HepG2 (cell line): ENCODE results near the gene NPC2. TPM values are rescaled to one million over a fixed set of nuclear protein-coding genes. Genes with fewer than 3 reads are reported as not detected.

ENCODE experiments used
- ATAC-seq: fragments of 200-7000 bp; cut with Tn5 transposase; 3 replicates; pipeline ENCODE4 v1.9.1; 2020; ENCODE audit warnings: mild to moderate bottlenecking, moderate library complexity
- BruUV-seq: library from RNA; stranded (reverse); fragments of 400-500 nt; replicated peaks from 2 replicates; lab custom pipeline; 2021; lab: Mats Ljungman, UMichigan
- CTCF ChIA-PET: fragments of 300-600 bp; formaldehyde crosslinking; extraction: SDS; loops from one replicate; lab custom pipeline; 2021; ENCODE audit warnings: low total read pairs, inconsistent platforms, low intra/inter-chr PET ratio; lab: Yijun Ruan, JAX
- POLR2A ChIA-PET: fragments of 350-600 bp; sonication (Branson Sonifier 250); formaldehyde crosslinking; loops from one replicate; lab custom pipeline; 2020; ENCODE audit warnings: antibody characterized with exemption, inconsistent platforms; lab: Yijun Ruan, JAX
- DNase-seq: peaks from one replicate; pipeline ENCODE4 v3.0.0-alpha.2; 2015; ENCODE audit warnings: low spot score
- FAIRE-seq: peaks from 3 replicates; lab custom pipeline; 2011; peaks lifted over from hg19 to GRCh38; lab: Jason Lieb, UNC
- H2AFZ ChIP-seq: one replicate; pipeline ENCODE4 v1.6.1; 2011; ENCODE audit warnings: low read length, inconsistent platforms
- H3K27ac ChIP-seq: fragments of 300-600 bp; 3 replicates; pipeline ENCODE4 v1.8.0; 2011; ENCODE audit warnings: mixed run types, mild to moderate bottlenecking, mixed read lengths, low read length, inconsistent platforms; ENCODE audit not compliant: insufficient read depth; ENCODE audit errors: extremely low read length
- H3K27me3 ChIP-seq, 2 experiments: fragments of 200-600 bp in 1 of 2; 2 replicates in 1 of 2; 3 replicates in 1 of 2; pipeline versions ENCODE4 v1.6.0 to v1.8.0; 2011; ENCODE audit warnings: low read length in 2 of 2, mild to moderate bottlenecking in 2 of 2, moderate library complexity in 2 of 2, inconsistent platforms in 1 of 2; ENCODE audit not compliant: insufficient read depth in 2 of 2, control insufficient read depth in 1 of 2
- H3K36me3 ChIP-seq, 2 experiments: fragments of 200-600 bp in 1 of 2; replicated peaks in 1 of 2; 2 replicates in 1 of 2; 3 replicates in 1 of 2; pipeline versions ENCODE4 v1.5.1 to v1.8.0; 2011; ENCODE audit warnings: low read length in 2 of 2, inconsistent platforms in 1 of 2; ENCODE audit not compliant: insufficient read depth in 2 of 2, control insufficient read depth in 1 of 2
- H3K4me1 ChIP-seq: 2 replicates; pipeline ENCODE4 v1.5.1; 2012; ENCODE audit warnings: low read length, inconsistent platforms; ENCODE audit not compliant: insufficient read depth
- H3K4me2 ChIP-seq: 2 replicates; pipeline ENCODE4 v1.6.0; 2011; ENCODE audit warnings: low read depth, low read length, inconsistent platforms
- H3K4me3 ChIP-seq, 3 experiments: fragments of 200-600 bp in 1 of 3; sonication (generic), shearing (Covaris generic) in 1 of 3; replicated peaks in 1 of 3; 2 replicates each; pipeline ENCODE4 v1.5.1; 2011 to 2016; ENCODE audit warnings: low read length in 3 of 3, inconsistent platforms in 2 of 3, low read depth in 2 of 3, mild to moderate bottlenecking in 2 of 3, control low read depth in 1 of 3, mixed read lengths in 1 of 3; ENCODE audit not compliant: insufficient read depth in 1 of 3
- H3K79me2 ChIP-seq: one replicate; pipeline ENCODE4 v1.6.1; 2011; ENCODE audit warnings: low read length, inconsistent platforms; ENCODE audit not compliant: insufficient read depth
- H3K9ac ChIP-seq: 2 replicates; pipeline ENCODE4 v1.6.0; 2011; ENCODE audit warnings: mild to moderate bottlenecking, low read depth, low read length, inconsistent platforms; ENCODE audit not compliant: insufficient read depth
- H3K9me3 ChIP-seq: 2 replicates; pipeline ENCODE4 v1.5.1; 2012; ENCODE audit warnings: mild to moderate bottlenecking, low read length
- H4K20me1 ChIP-seq: 2 replicates; pipeline ENCODE4 v1.6.0; 2011; ENCODE audit warnings: inconsistent platforms, mild to moderate bottlenecking, low read length, moderate library complexity; ENCODE audit not compliant: insufficient read depth
- SATB2 ChIP-seq: sonication (generic); formaldehyde crosslinking; IDR thresholded peaks from 2 replicates; pipeline ENCODE4 v1.5.0; 2020; ENCODE audit warnings: missing genetic modification reagents
- TAF15 ChIP-seq: fragments of 200-400 bp; formaldehyde crosslinking; IDR thresholded peaks from one replicate; pipeline ENCODE4 v1.6.1; 2018; ENCODE audit warnings: mild to moderate bottlenecking, low read depth, low read length; ENCODE audit not compliant: poor library complexity, severe bottlenecking
- TCF12 ChIP-seq, 2 experiments: fragments of 450-650 bp in 1 of 2; sonication (generic) in 1 of 2; formaldehyde crosslinking in 1 of 2; IDR thresholded peaks; 2 replicates each; pipeline versions ENCODE4 v1.6.1 to v1.8.0; 2017 to 2022; ENCODE audit warnings: antibody characterized with exemption in 1 of 2, mild to moderate bottlenecking in 1 of 2, missing genetic modification reagents in 1 of 2, moderate library complexity in 1 of 2
- TRIM22 ChIP-seq: fragments of 450-650 bp; IDR thresholded peaks from 2 replicates; pipeline ENCODE4 v1.6.1; 2017
- ZMYM4 ChIP-seq: sonication (generic); formaldehyde crosslinking; IDR thresholded peaks from 2 replicates; pipeline ENCODE4 v1.8.1; 2023; ENCODE audit warnings: mild to moderate bottlenecking, missing genetic modification reagents
- WGBS: methylation state at CpG from one replicate; pipeline ENCODE4 v1.1.6; 2017; ENCODE audit warnings: low lambda C conversion rate; 5-methylcytosine and 5-hydroxymethylcytosine counted together
- in situ Hi-C: cut with HindIII; loops from 2 replicates; pipeline ENCODE4 v1.10.0; 2017; ENCODE audit warnings: low pct_unique_long_range_greater_than_20kb; ENCODE audit not compliant: extremely low pct_ligation_motif_present
- intact Hi-C: fragments of 100-400 bp; cut with micrococcal nuclease; formaldehyde crosslinking; loops from one replicate; pipeline ENCODE4 v1.10.0; 2022; ENCODE audit not compliant: unreplicated experiment
- polyA plus RNA-seq, 8 experiments: library from polyadenylated mRNA; depleted of rRNA in 3 of 8; stranded (reverse) in 7 of 8; unstranded in 1 of 8; fragments of >200 nt; fragmentation: Illumina TruSeq in 4 of 8; extraction: Trizol in 4 of 8; gene quantifications; 2 replicates each; pipeline versions ENCODE4 v1.2.1 to v1.2.3, GENCODE V29; 2011 to 2016; ENCODE audit warnings: low read depth in 4 of 8, missing spikeins in 1 of 8, mixed read lengths in 1 of 8; ENCODE audit not compliant: insufficient read depth in 1 of 8
- total RNA-seq, 5 experiments: library from RNA; depleted of rRNA; stranded (reverse); fragments of >200 nt; fragmentation: Illumina TruSeq; extraction: Trizol; gene quantifications; 2 replicates each; pipeline ENCODE4 v1.2.3, GENCODE V29; 2016; ENCODE audit warnings: low read depth in 1 of 5

NPC2 gene
- total and polyA plus RNA-seq, 2 of the 13 experiments (the other 11 are each of a cell fraction or from before 2014, with no cell fraction given), result 132 to 164 TPM

GRCh38 chr14:74464785-74465184, 28.3 kb downstream of the NPC2 start:
- Histone ChIP-seq H3K4me3 (no peak overlapping the region), H2AFZ (no peak overlapping the region), H3K79me2 (no peaks in the 10 kb centered on the region), H3K4me1 (no peaks in the 10 kb centered on the region), H3K9ac (no peak overlapping the region), H3K27ac (no peak overlapping the region), H3K27me3 (no peaks in the 10 kb centered on the region), H3K9me3 (no peaks in the 10 kb centered on the region), H3K36me3 (no peaks in the 10 kb centered on the region), H3K4me2 (no peak overlapping the region), H4K20me1 (no peaks in the 10 kb centered on the region)
- no peak for TF ChIP-seq TAF15
- no peak for TF ChIP-seq SATB2 (CRISPR knock-in tag)
- no peak for TF ChIP-seq TCF12 (IDR thresholded peaks at IDR 0.05)
- no peak for TF ChIP-seq TCF12 (CRISPR knock-in tag; IDR thresholded peaks at IDR 0.05)
- no peak for TF ChIP-seq TRIM22
- in situ Hi-C loops (no loop called here), intact Hi-C loops (no loop called here)
- ATAC-seq (no peak), FAIRE-seq (no peak), DNase-seq (no peak)
- WGBS, result 46% methylated on average over 3 of the region's 3 CpGs
- ChIA-PET CTCF (no interaction called here), POLR2A (no interaction called here)
- BruUV-seq, result no TSS peak

- FAIRE-seq, result no peak
- Histone ChIP-seq H3K79me2 (no peaks in the 10 kb centered on the region), H3K9ac (no peak overlapping the region), H3K4me1 (no peaks in the 10 kb centered on the region), H3K36me3 (no peaks in the 10 kb centered on the region), H2AFZ (no peak overlapping the region), H3K27me3 (no peaks in the 10 kb centered on the region), H3K27ac (no peak overlapping the region), H3K4me2 (no peak overlapping the region), H4K20me1 (no peaks in the 10 kb centered on the region), H3K9me3 (no peaks in the 10 kb centered on the region), H3K4me3 (no peak overlapping the region)
- intact Hi-C loops (no loop called here), in situ Hi-C loops (no loop called here)
- BruUV-seq, result no TSS peak
- CTCF ChIA-PET, result no interaction called here
- POLR2A ChIA-PET, result no interaction called here
- DNase-seq, result no peak
- WGBS, result 16% methylated on average over 4 of the region's 5 CpGs
- no peak for ATAC-seq
- no peak for TF ChIP-seq ZMYM4
- TF ChIP-seq, all 625 proteins: peak for 0
Measured at GRCh38 chr14:74463697-74464096, 29.4 kb downstream of the NPC2 start.
